Astrocyte (in vitro differentiated cells and primary cell): ENCODE measurements around the gene CNTNAP2. TPM values are rescaled to one million over a fixed set of nuclear protein-coding genes. Genes with fewer than 3 reads are reported as not detected.
"Not testable (repeated sequence)": the region's sequence is repeated elsewhere in the genome, so short reads cannot be mapped to it uniquely, and the experiment has no call there.

Source experiments
- DNase-seq: peaks from one replicate; pipeline ENCODE4 v3.0.0-alpha.2; 2010; ENCODE audit warnings: low read depth
- FAIRE-seq: peaks from 2 replicates; lab custom pipeline; 2011; peaks lifted over from hg19 to GRCh38; lab: Jason Lieb, UNC
- H2AFZ ChIP-seq: 2 replicates; pipeline ENCODE4 v1.6.0; 2012; ENCODE audit warnings: low read depth, low read length, inconsistent platforms
- H3K27ac ChIP-seq: 2 replicates; pipeline ENCODE4 v1.5.1; 2011; ENCODE audit warnings: low read depth, low read length, inconsistent platforms
- H3K27me3 ChIP-seq: 2 replicates; pipeline ENCODE4 v1.6.0; 2011; ENCODE audit warnings: low read length, inconsistent platforms; ENCODE audit not compliant: insufficient read depth
- H3K36me3 ChIP-seq: 2 replicates; pipeline ENCODE4 v1.5.1; 2011; ENCODE audit warnings: low read length, inconsistent platforms; ENCODE audit not compliant: insufficient read depth
- H3K4me1 ChIP-seq: 2 replicates; pipeline ENCODE4 v1.5.1; 2011; ENCODE audit warnings: low read length, inconsistent platforms; ENCODE audit not compliant: insufficient read depth
- H3K4me2 ChIP-seq: 2 replicates; pipeline ENCODE4 v1.6.0; 2012; ENCODE audit warnings: low read length, inconsistent platforms
- H3K4me3 ChIP-seq: 2 replicates; pipeline ENCODE4 v1.5.1; 2011; ENCODE audit warnings: low read depth, mild to moderate bottlenecking, low read length, inconsistent platforms; ENCODE audit not compliant: insufficient read depth
- H3K79me2 ChIP-seq: 2 replicates; pipeline ENCODE4 v1.6.0; 2012; ENCODE audit warnings: mild to moderate bottlenecking, low read length, inconsistent platforms; ENCODE audit not compliant: insufficient read depth
- H3K9ac ChIP-seq: 2 replicates; pipeline ENCODE4 v1.6.0; 2012; ENCODE audit warnings: mild to moderate bottlenecking, low read length, inconsistent platforms
- H3K9me3 ChIP-seq: 2 replicates; pipeline ENCODE4 v1.5.1; 2012; ENCODE audit warnings: low read depth, mild to moderate bottlenecking, low read length, inconsistent platforms; ENCODE audit not compliant: insufficient read depth
- H4K20me1 ChIP-seq: 2 replicates; pipeline ENCODE4 v1.6.0; 2012; ENCODE audit warnings: low read length, inconsistent platforms; ENCODE audit not compliant: insufficient read depth
- H3K27ac Mint-ChIP-seq: one replicate; pipeline ENCODE4 v1.8.0; 2021; ENCODE audit warnings: mild to moderate bottlenecking, mixed read lengths; ENCODE audit not compliant: unreplicated experiment
- H3K27me3 Mint-ChIP-seq: one replicate; pipeline ENCODE4 v1.8.0; 2021; ENCODE audit warnings: low read depth, mixed read lengths; ENCODE audit not compliant: unreplicated experiment
- H3K36me3 Mint-ChIP-seq: one replicate; pipeline ENCODE4 v1.8.0; 2021; ENCODE audit warnings: low read depth, mixed read lengths; ENCODE audit not compliant: unreplicated experiment
- H3K4me1 Mint-ChIP-seq: one replicate; pipeline ENCODE4 v1.8.0; 2021; ENCODE audit warnings: low read depth, mixed read lengths; ENCODE audit not compliant: unreplicated experiment
- H3K4me3 Mint-ChIP-seq: one replicate; pipeline ENCODE4 v1.8.0; 2021; ENCODE audit warnings: mild to moderate bottlenecking, moderate library complexity, mixed read lengths; ENCODE audit not compliant: unreplicated experiment
- H3K9me3 Mint-ChIP-seq: one replicate; pipeline ENCODE4 v1.8.0; 2021; ENCODE audit warnings: mild to moderate bottlenecking, mixed read lengths; ENCODE audit not compliant: unreplicated experiment
- CTCF ChIP-seq: IDR thresholded peaks from 2 replicates; pipeline ENCODE4 v1.5.1; 2011; ENCODE audit warnings: low read depth, mild to moderate bottlenecking, inconsistent platforms, low read length, moderate library complexity; ENCODE audit not compliant: insufficient read depth
- EZH2 ChIP-seq: IDR thresholded peaks from 2 replicates; pipeline ENCODE4 v1.6.1; 2012; ENCODE audit warnings: mild to moderate bottlenecking, low read length, inconsistent platforms; ENCODE audit not compliant: insufficient read depth
- total RNA-seq: library from RNA; stranded (reverse); gene quantifications from 2 replicates; pipeline ENCODE4 v1.2.1, GENCODE V29; 2021

Gene CNTNAP2
- total RNA-seq, 1 donor from 2014 or later: 20.0 TPM

- H3K79me2 ChIP-seq, H3K4me1 Mint-ChIP-seq, DNase-seq, H3K9me3 ChIP-seq, FAIRE-seq, H3K36me3 ChIP-seq, H3K4me2 ChIP-seq, H3K9ac ChIP-seq, H3K9me3 Mint-ChIP-seq, H3K4me1 ChIP-seq, H3K4me3 ChIP-seq, H3K36me3 Mint-ChIP-seq, H3K27ac ChIP-seq, H3K27me3 ChIP-seq, H2AFZ ChIP-seq, H4K20me1 ChIP-seq: not testable (repeated sequence)
- peak overlapping the region; percentile 22 for H3K27ac Mint-ChIP-seq
- peaks cover 16% of the 10 kb centered on the region for H3K27me3 Mint-ChIP-seq
- H3K4me3 Mint-ChIP-seq: peak overlapping the region; percentile 87
These were observed 132.1 kb downstream of the CNTNAP2 start for GRCh38 chr7:146248744-146249143.

- no peak for FAIRE-seq
- H3K27me3 Mint-ChIP-seq: peaks cover 16% of the 10 kb centered on the region
- no peak overlapping the region for H3K4me3 ChIP-seq
- TF ChIP-seq EZH2 (no peak), CTCF (no peak)
- H3K79me2 ChIP-seq: no peaks in the 10 kb centered on the region
- no peak for DNase-seq
- H3K27ac ChIP-seq: no peak overlapping the region
- H3K4me2 ChIP-seq: no peak overlapping the region
- H3K4me1 ChIP-seq: no peaks in the 10 kb centered on the region
- peaks cover 3% of the 10 kb centered on the region for H3K4me1 Mint-ChIP-seq
- no peaks in the 10 kb centered on the region for H3K9me3 Mint-ChIP-seq
- no peaks in the 10 kb centered on the region for H3K36me3 ChIP-seq
- no peak overlapping the region for H2AFZ ChIP-seq
- no peak overlapping the region for H3K4me3 Mint-ChIP-seq
- no peaks in the 10 kb centered on the region for H3K27me3 ChIP-seq
- no peak overlapping the region for H3K9ac ChIP-seq
- H3K36me3 Mint-ChIP-seq: no peaks in the 10 kb centered on the region
- no peaks in the 10 kb centered on the region for H4K20me1 ChIP-seq
- no peaks in the 10 kb centered on the region for H3K9me3 ChIP-seq
- H3K27ac Mint-ChIP-seq: no peak overlapping the region
These were observed 132.7 kb downstream of the CNTNAP2 start for GRCh38 chr7:146249272-146249671.

- Histone ChIP-seq H2AFZ (no peak overlapping the region), H3K9me3 (no peaks in the 10 kb centered on the region), H3K27me3 (no peaks in the 10 kb centered on the region), H3K4me3 (no peak overlapping the region), H4K20me1 (no peaks in the 10 kb centered on the region), H3K4me2 (no peak overlapping the region), H3K9ac (no peak overlapping the region), H3K79me2 (no peaks in the 10 kb centered on the region), H3K4me1 (no peaks in the 10 kb centered on the region), H3K27ac (no peak overlapping the region), H3K36me3 (no peaks in the 10 kb centered on the region)
- Mint-ChIP-seq H3K4me1 (no peaks in the 10 kb centered on the region), H3K36me3 (no peaks in the 10 kb centered on the region), H3K9me3 (peaks cover 2% of the 10 kb centered on the region), H3K4me3 (no peak overlapping the region), H3K27me3 (no peaks in the 10 kb centered on the region), H3K27ac (no peak overlapping the region)
- no peak for TF ChIP-seq CTCF
- TF ChIP-seq EZH2: no peak
- DNase-seq (no peak), FAIRE-seq (no peak)
These were observed 139.0 kb downstream of the CNTNAP2 start for GRCh38 chr7:146255609-146256008.
